ENCODE data around the gene ZNF618. TPM values are rescaled to one million over a fixed set of nuclear protein-coding genes. Genes with fewer than 3 reads are reported as not detected.

ZNF618 gene
- total RNA-seq, 1 experiment from 2014 or later = 1.8 TPM

- Histone ChIP-seq H3K27ac (ENCODE audit: low read length) (no peak overlapping the region), H3K36me3 (ENCODE audit: control insufficient read depth, insufficient read depth, low read length) (no peaks in the 10 kb centered on the region), H3K4me1 (ENCODE audit: control insufficient read depth, insufficient read depth, low read length) (no peaks in the 10 kb centered on the region), H3K27me3 (ENCODE audit: control insufficient read depth, insufficient read depth, low read length) (no peaks in the 10 kb centered on the region), H3K9me3 (ENCODE audit: control insufficient read depth, insufficient read depth, low read depth, low read length) (no peaks in the 10 kb centered on the region), H3K4me3 (ENCODE audit: low read depth in 2 of 2, low read length in 2 of 2) (no peak overlapping the region)
- POLR2A ChIA-PET = no interaction called here
- TF ChIP-seq CTCF (IDR thresholded peaks at IDR 0.05) (no peak), REST (IDR thresholded peaks at IDR 0.05; ENCODE audit: insufficient read depth in 1 of 2, low read depth in 2 of 2, low read length in 1 of 2) (no peak), SIN3A (IDR thresholded peaks at IDR 0.05; ENCODE audit: borderline replicate concordance, insufficient read depth, low read depth, low read length) (no peak), TCF7L2 (IDR thresholded peaks at IDR 0.05; ENCODE audit: low read depth, low read length) (no peak), POLR2AphosphoS5 (IDR thresholded peaks at IDR 0.05; ENCODE audit: low read depth, low read length) (no peak)
- in situ Hi-C loops (cut with HindIII; ENCODE audit: low pct_unique_long_range_greater_than_20kb, low sequenced_read_pairs) (no loop called here), intact Hi-C loops (cut with micrococcal nuclease; ENCODE audit: unreplicated experiment) (no loop called here)
- ATAC-seq (no peak), DNase-seq (ENCODE audit: low read depth, low spot score) (no peak)
- CTCF ChIA-PET = interaction anchor here (0.6 kb wide), 2 partner anchors 10 to 25 kb away, joined by 3 to 5 read pairs; no protein-coding TSS in a partner anchor
- no TSS peak for BruUV-seq (replicated peaks)
Measured at GRCh38 chr9:113858282-113858681, 17.8 kb upstream of the ZNF618 start.

GRCh38 chr9:113863345-113863744 lies 12.8 kb upstream of the ZNF618 start:
- intact Hi-C loops (cut with micrococcal nuclease; ENCODE audit: unreplicated experiment) = no loop called here
- Histone ChIP-seq H3K27ac (ENCODE audit: low read length) (no peak overlapping the region), H3K36me3 (ENCODE audit: control insufficient read depth, insufficient read depth, low read length) (no peaks in the 10 kb centered on the region), H3K27me3 (ENCODE audit: control insufficient read depth, insufficient read depth, low read length) (0 out of 2 replicates have a peak, but pooled peaks cover 4% of the 10 kb centered on the region), H3K4me1 (ENCODE audit: control insufficient read depth, insufficient read depth, low read length) (no peaks in the 10 kb centered on the region), H3K4me3 (ENCODE audit: low read depth in 2 of 2, low read length in 2 of 2) (no peak overlapping the region), H3K9me3 (ENCODE audit: control insufficient read depth, insufficient read depth, low read depth, low read length) (no peaks in the 10 kb centered on the region)
- in situ Hi-C loops (cut with HindIII; ENCODE audit: low pct_unique_long_range_greater_than_20kb, low sequenced_read_pairs) = no loop called here
- no peak for ATAC-seq
- BruUV-seq (replicated peaks) = no TSS peak
- POLR2A ChIA-PET = no interaction called here
- CTCF ChIA-PET = interaction anchor here (0.6 kb wide), 1 partner anchor 9 kb away, joined by 4 read pairs; no protein-coding TSS in a partner anchor
- TF ChIP-seq POLR2AphosphoS5 (IDR thresholded peaks at IDR 0.05; ENCODE audit: low read depth, low read length) (no peak), CTCF (IDR thresholded peaks at IDR 0.05) (no peak), SIN3A (IDR thresholded peaks at IDR 0.05; ENCODE audit: borderline replicate concordance, insufficient read depth, low read depth, low read length) (no peak), REST (IDR thresholded peaks at IDR 0.05; ENCODE audit: insufficient read depth in 1 of 2, low read depth in 2 of 2, low read length in 1 of 2) (no peak), TCF7L2 (IDR thresholded peaks at IDR 0.05; ENCODE audit: low read depth, low read length) (no peak)
- DNase-seq (ENCODE audit: low read depth, low spot score) = no peak

Measured in Panc1 (cell line).